ENCODE results near the gene GHRHR.

- TF ChIP-seq CTCF (IDR thresholded peaks at IDR 0.05) = no peak
- TF ChIP-seq POLR2A (IDR thresholded peaks at IDR 0.05) = no peak
Measured at GRCh38 chr7:31000779-31001178, 37.0 kb downstream of the GHRHR start.

Measured in esophagus squamous epithelium (tissue), 4 donors.